Measurements from ENCODE around the gene CLN5.

GRCh38 chr13:76942363-76942762 lies 49.5 kb upstream of the CLN5 start:
- no peak for TF ChIP-seq ZNF274 (IDR thresholded peaks at IDR 0.05; ENCODE audit: low read depth, low read length)
- TF ChIP-seq YY1 (IDR thresholded peaks at IDR 0.05; ENCODE audit: insufficient read depth, insufficient read length) = no peak
- TF ChIP-seq SUZ12 (IDR thresholded peaks at IDR 0.05; ENCODE audit: extremely low read depth, insufficient read depth, insufficient read length) = no peak

Measured in NT2/D1 (cell line).